HUDEP-2 (cell line): Measurements from ENCODE around the gene CDC7.

Experiments
- DNase-seq, 76 experiments: peaks; one replicate each; lab custom pipeline; 2025; ENCODE audit not compliant: unreplicated experiment in 76 of 76; lab: John Stamatoyannopoulos, UW

CDC7 gene

GRCh38 chr1:91569411-91570119, 68.9 kb downstream of the CDC7 start:
- peak in 1 of 76 experiments; percentile 2 for DNase-seq

GRCh38 chr1:91570120-91570448, 69.4 kb downstream of the CDC7 start:
- DNase-seq: no peak

GRCh38 chr1:91572044-91572443, 71.4 kb downstream of the CDC7 start:
- no peak for DNase-seq
